ENCODE measurements around the gene NAGS. TPM values are rescaled to one million over a fixed set of nuclear protein-coding genes. Genes with fewer than 3 reads are reported as not detected.

The NAGS gene
- total RNA-seq, 4 donors from 2014 or later = 8.3 to 74.1 (median 57.3) TPM

GRCh38 chr17:43998552-43998951 is 5.9 kb upstream of the NAGS start:
- TF ChIP-seq CTCF (IDR thresholded peaks at IDR 0.05) = no peak
- no peak for TF ChIP-seq POLR2A (IDR thresholded peaks at IDR 0.05)
- no peaks in the 10 kb centered on the region for H3K36me3 ChIP-seq
- peaks cover 0 to 7% (median 0%) of the 10 kb centered on the region in 4 donors for H3K4me1 ChIP-seq
- H3K4me3 ChIP-seq = no peak overlapping the region
- DNase-seq = no peak
- H3K9me3 ChIP-seq = no peaks in the 10 kb centered on the region
- no peak overlapping the region for H3K27ac ChIP-seq
- peaks cover 0 to 6% of the 10 kb centered on the region in 2 donors for H3K27me3 ChIP-seq

GRCh38 chr17:43999024-43999423 is 5.4 kb upstream of the NAGS start:
- no peaks in the 10 kb centered on the region for H3K9me3 ChIP-seq
- H3K36me3 ChIP-seq = no peaks in the 10 kb centered on the region
- H3K4me3 ChIP-seq = no peak overlapping the region
- TF ChIP-seq POLR2A (IDR thresholded peaks at IDR 0.05) (no peak), CTCF (IDR thresholded peaks at IDR 0.05) (no peak)
- no peak overlapping the region for H3K27ac ChIP-seq
- H3K4me1 ChIP-seq = peaks cover 0 to 10% (median 0%) of the 10 kb centered on the region in 4 donors
- peaks cover 0 to 3% of the 10 kb centered on the region in 2 donors for H3K27me3 ChIP-seq
- no peak for DNase-seq

- H3K27ac ChIP-seq = no peak overlapping the region
- peaks cover 0 to 15% (median 4%) of the 10 kb centered on the region in 4 donors for H3K4me1 ChIP-seq
- TF ChIP-seq POLR2A (IDR thresholded peaks at IDR 0.05) (no peak), CTCF (IDR thresholded peaks at IDR 0.05) (no peak)
- H3K36me3 ChIP-seq = no peaks in the 10 kb centered on the region
- peaks cover 0 to 2% of the 10 kb centered on the region in 2 donors for H3K27me3 ChIP-seq
- no peaks in the 10 kb centered on the region for H3K9me3 ChIP-seq
- no peak for DNase-seq
- no peak overlapping the region for H3K4me3 ChIP-seq
These were observed 4.1 kb upstream of the NAGS start for GRCh38 chr17:44000141-44000860.

GRCh38 chr17:44000871-44001460 is 3.5 kb upstream of the NAGS start:
- peaks cover 0 to 6% of the 10 kb centered on the region in 2 donors for H3K27me3 ChIP-seq
- no peak overlapping the region for H3K27ac ChIP-seq
- no peaks in the 10 kb centered on the region for H3K9me3 ChIP-seq
- H3K36me3 ChIP-seq = no peaks in the 10 kb centered on the region
- TF ChIP-seq POLR2A (IDR thresholded peaks at IDR 0.05) = no peak
- TF ChIP-seq CTCF (IDR thresholded peaks at IDR 0.05) = no peak
- H3K4me1 ChIP-seq = peaks cover 0 to 22% (median 8%) of the 10 kb centered on the region in 4 donors
- no peak for DNase-seq
- H3K4me3 ChIP-seq = no peak overlapping the region

- H3K27me3 ChIP-seq = peaks cover 0 to 6% of the 10 kb centered on the region in 2 donors
- H3K36me3 ChIP-seq = no peaks in the 10 kb centered on the region
- peaks cover 0 to 24% (median 10%) of the 10 kb centered on the region in 4 donors for H3K4me1 ChIP-seq
- DNase-seq = no peak
- no peaks in the 10 kb centered on the region for H3K9me3 ChIP-seq
- no peak overlapping the region for H3K4me3 ChIP-seq
- TF ChIP-seq CTCF (IDR thresholded peaks at IDR 0.05) = no peak
- TF ChIP-seq POLR2A (IDR thresholded peaks at IDR 0.05) = no peak
- H3K27ac ChIP-seq = no peak overlapping the region
These were observed 2.9 kb upstream of the NAGS start for GRCh38 chr17:44001461-44001920.
